HepG2 (cell line): ENCODE results near the gene MPC2. TPM values are rescaled to one million over a fixed set of nuclear protein-coding genes. Genes with fewer than 3 reads are reported as not detected.
A peak's percentile ranks its signal among the peaks of the same experiment; 100 is the strongest.

Source experiments
- ATAC-seq: fragments of 200-7000 bp; cut with Tn5 transposase; 3 replicates; pipeline ENCODE4 v1.9.1; 2020; ENCODE audit warnings: mild to moderate bottlenecking, moderate library complexity
- BruUV-seq: library from RNA; stranded (reverse); fragments of 400-500 nt; replicated peaks from 2 replicates; lab custom pipeline; 2021; lab: Mats Ljungman, UMichigan
- CTCF ChIA-PET: fragments of 300-600 bp; formaldehyde crosslinking; extraction: SDS; loops from one replicate; lab custom pipeline; 2021; ENCODE audit warnings: low total read pairs, inconsistent platforms, low intra/inter-chr PET ratio; lab: Yijun Ruan, JAX
- POLR2A ChIA-PET: fragments of 350-600 bp; sonication (Branson Sonifier 250); formaldehyde crosslinking; loops from one replicate; lab custom pipeline; 2020; ENCODE audit warnings: antibody characterized with exemption, inconsistent platforms; lab: Yijun Ruan, JAX
- DNase-seq: peaks from one replicate; pipeline ENCODE4 v3.0.0-alpha.2; 2015; ENCODE audit warnings: low spot score
- FAIRE-seq: peaks from 3 replicates; lab custom pipeline; 2011; peaks lifted over from hg19 to GRCh38; lab: Jason Lieb, UNC
- H2AFZ ChIP-seq: one replicate; pipeline ENCODE4 v1.6.1; 2011; ENCODE audit warnings: low read length, inconsistent platforms
- H3K27ac ChIP-seq: fragments of 300-600 bp; 3 replicates; pipeline ENCODE4 v1.8.0; 2011; ENCODE audit warnings: mixed run types, mild to moderate bottlenecking, mixed read lengths, low read length, inconsistent platforms; ENCODE audit not compliant: insufficient read depth; ENCODE audit errors: extremely low read length
- H3K27me3 ChIP-seq, 2 experiments: fragments of 200-600 bp in 1 of 2; 2 replicates in 1 of 2; 3 replicates in 1 of 2; pipeline versions ENCODE4 v1.6.0 to v1.8.0; 2011; ENCODE audit warnings: low read length in 2 of 2, mild to moderate bottlenecking in 2 of 2, moderate library complexity in 2 of 2, inconsistent platforms in 1 of 2; ENCODE audit not compliant: insufficient read depth in 2 of 2, control insufficient read depth in 1 of 2
- H3K36me3 ChIP-seq, 2 experiments: fragments of 200-600 bp in 1 of 2; replicated peaks in 1 of 2; 2 replicates in 1 of 2; 3 replicates in 1 of 2; pipeline versions ENCODE4 v1.5.1 to v1.8.0; 2011; ENCODE audit warnings: low read length in 2 of 2, inconsistent platforms in 1 of 2; ENCODE audit not compliant: insufficient read depth in 2 of 2, control insufficient read depth in 1 of 2
- H3K4me1 ChIP-seq: 2 replicates; pipeline ENCODE4 v1.5.1; 2012; ENCODE audit warnings: low read length, inconsistent platforms; ENCODE audit not compliant: insufficient read depth
- H3K4me2 ChIP-seq: 2 replicates; pipeline ENCODE4 v1.6.0; 2011; ENCODE audit warnings: low read depth, low read length, inconsistent platforms
- H3K4me3 ChIP-seq, 3 experiments: fragments of 200-600 bp in 1 of 3; sonication (generic), shearing (Covaris generic) in 1 of 3; replicated peaks in 1 of 3; 2 replicates each; pipeline ENCODE4 v1.5.1; 2011 to 2016; ENCODE audit warnings: low read length in 3 of 3, inconsistent platforms in 2 of 3, low read depth in 2 of 3, mild to moderate bottlenecking in 2 of 3, control low read depth in 1 of 3, mixed read lengths in 1 of 3; ENCODE audit not compliant: insufficient read depth in 1 of 3
- H3K79me2 ChIP-seq: one replicate; pipeline ENCODE4 v1.6.1; 2011; ENCODE audit warnings: low read length, inconsistent platforms; ENCODE audit not compliant: insufficient read depth
- H3K9ac ChIP-seq: 2 replicates; pipeline ENCODE4 v1.6.0; 2011; ENCODE audit warnings: mild to moderate bottlenecking, low read depth, low read length, inconsistent platforms; ENCODE audit not compliant: insufficient read depth
- H3K9me3 ChIP-seq: 2 replicates; pipeline ENCODE4 v1.5.1; 2012; ENCODE audit warnings: mild to moderate bottlenecking, low read length
- H4K20me1 ChIP-seq: 2 replicates; pipeline ENCODE4 v1.6.0; 2011; ENCODE audit warnings: inconsistent platforms, mild to moderate bottlenecking, low read length, moderate library complexity; ENCODE audit not compliant: insufficient read depth
- CTCF ChIP-seq: sonication (generic); formaldehyde crosslinking; IDR thresholded peaks from 2 replicates; pipeline ENCODE4 v1.5.0; 2020; ENCODE audit warnings: mild to moderate bottlenecking, missing genetic modification reagents, moderate library complexity
- NFIB ChIP-seq: sonication (generic); formaldehyde crosslinking; IDR thresholded peaks from 2 replicates; pipeline ENCODE4 v1.9.0; 2021; ENCODE audit warnings: missing genetic modification reagents, mild to moderate bottlenecking, borderline replicate concordance
- ZFP36L1 ChIP-seq: sonication (generic); formaldehyde crosslinking; IDR thresholded peaks from 2 replicates; pipeline ENCODE4 v1.8.0; 2022; ENCODE audit warnings: mild to moderate bottlenecking, missing genetic modification reagents, moderate library complexity
- WGBS: methylation state at CpG from one replicate; pipeline ENCODE4 v1.1.6; 2017; ENCODE audit warnings: low lambda C conversion rate; 5-methylcytosine and 5-hydroxymethylcytosine counted together
- in situ Hi-C: cut with HindIII; loops from 2 replicates; pipeline ENCODE4 v1.10.0; 2017; ENCODE audit warnings: low pct_unique_long_range_greater_than_20kb; ENCODE audit not compliant: extremely low pct_ligation_motif_present
- intact Hi-C: fragments of 100-400 bp; cut with micrococcal nuclease; formaldehyde crosslinking; loops from one replicate; pipeline ENCODE4 v1.10.0; 2022; ENCODE audit not compliant: unreplicated experiment
- polyA plus RNA-seq, 8 experiments: library from polyadenylated mRNA; depleted of rRNA in 3 of 8; stranded (reverse) in 7 of 8; unstranded in 1 of 8; fragments of >200 nt; fragmentation: Illumina TruSeq in 4 of 8; extraction: Trizol in 4 of 8; gene quantifications; 2 replicates each; pipeline versions ENCODE4 v1.2.1 to v1.2.3, GENCODE V29; 2011 to 2016; ENCODE audit warnings: low read depth in 4 of 8, missing spikeins in 1 of 8, mixed read lengths in 1 of 8; ENCODE audit not compliant: insufficient read depth in 1 of 8
- total RNA-seq, 5 experiments: library from RNA; depleted of rRNA; stranded (reverse); fragments of >200 nt; fragmentation: Illumina TruSeq; extraction: Trizol; gene quantifications; 2 replicates each; pipeline ENCODE4 v1.2.3, GENCODE V29; 2016; ENCODE audit warnings: low read depth in 1 of 5
- TF ChIP-seq, protein P1 (sequence below): fragments of 450-650 bp; IDR thresholded peaks from 2 replicates; pipeline ENCODE4 v1.6.1; 2017; ENCODE audit warnings: mild to moderate bottlenecking

Gene MPC2
- total and polyA plus RNA-seq, 2 of the 13 experiments (the other 11 are each of a cell fraction or from before 2014, with no cell fraction given): 38.8 to 136 TPM

DNA sequence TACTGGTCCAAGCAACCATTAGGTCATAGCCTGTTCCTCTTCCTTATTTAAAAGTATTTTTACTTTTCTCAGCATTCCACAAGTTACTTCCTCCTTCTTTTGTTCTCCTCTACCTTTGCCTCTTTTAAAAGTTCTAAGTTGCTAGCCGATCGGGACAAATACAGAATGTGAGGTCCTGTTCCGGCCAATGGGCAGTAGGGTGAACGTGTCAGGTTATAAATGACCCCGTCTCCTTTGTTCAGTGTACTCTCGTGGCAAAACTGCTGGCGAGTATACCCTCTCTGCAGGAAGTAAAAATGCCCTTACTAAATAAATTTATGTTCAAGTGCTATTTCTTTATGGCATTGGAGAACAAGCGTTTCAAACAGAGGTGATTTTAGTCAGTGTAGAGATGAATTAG lies 25.5 kb downstream of the MPC2 start (continued):
- TF ChIP-seq ZFP36L1: no peak

DNA sequence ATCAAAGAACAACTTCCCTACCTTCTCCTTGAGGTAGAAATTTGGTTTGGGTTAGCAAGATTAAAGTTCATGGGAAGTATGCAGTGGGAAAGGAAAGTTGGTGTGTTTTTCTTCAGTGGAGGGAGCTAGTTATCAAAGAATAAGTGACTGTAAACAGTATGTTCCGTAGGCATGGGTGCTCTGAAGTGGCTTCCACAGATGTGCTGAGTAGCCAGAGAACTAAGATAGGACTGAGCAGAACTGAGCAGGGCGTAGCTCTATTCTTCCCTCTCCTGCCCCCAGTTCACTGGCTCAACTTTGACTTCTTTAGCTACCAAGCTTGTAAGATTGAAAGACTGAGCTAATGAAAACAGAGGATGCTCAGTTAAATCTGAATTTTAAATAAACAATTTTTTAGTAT lies 26.3 kb downstream of the MPC2 start:
- Histone ChIP-seq H3K4me3 (no peak overlapping the region), H3K4me1 (peaks cover 31% of the 10 kb centered on the region), H3K79me2 (no peaks in the 10 kb centered on the region), H3K27ac (no peak overlapping the region), H3K9ac (no peak overlapping the region), H4K20me1 (no peaks in the 10 kb centered on the region), H3K27me3 (no peaks in the 10 kb centered on the region), H2AFZ (no peak overlapping the region), H3K36me3 (no peaks in the 10 kb centered on the region), H3K9me3 (peaks cover 14% of the 10 kb centered on the region), H3K4me2 (no peak overlapping the region)
- no peak for DNase-seq
- intact Hi-C loops: no loop called here
- CTCF ChIA-PET: no interaction called here
- WGBS: 54% methylated on average over 2 of the region's 2 CpGs
- no TSS peak for BruUV-seq
- ATAC-seq: peak; percentile 39; the same call in 2 of the 3 replicates
- TF ChIP-seq NFIB (no peak), CTCF (CRISPR knock-in tag) (0 out of 2 replicates have a peak, but pooled peaks have one; percentile 7)
- TF ChIP-seq, protein P1, sequence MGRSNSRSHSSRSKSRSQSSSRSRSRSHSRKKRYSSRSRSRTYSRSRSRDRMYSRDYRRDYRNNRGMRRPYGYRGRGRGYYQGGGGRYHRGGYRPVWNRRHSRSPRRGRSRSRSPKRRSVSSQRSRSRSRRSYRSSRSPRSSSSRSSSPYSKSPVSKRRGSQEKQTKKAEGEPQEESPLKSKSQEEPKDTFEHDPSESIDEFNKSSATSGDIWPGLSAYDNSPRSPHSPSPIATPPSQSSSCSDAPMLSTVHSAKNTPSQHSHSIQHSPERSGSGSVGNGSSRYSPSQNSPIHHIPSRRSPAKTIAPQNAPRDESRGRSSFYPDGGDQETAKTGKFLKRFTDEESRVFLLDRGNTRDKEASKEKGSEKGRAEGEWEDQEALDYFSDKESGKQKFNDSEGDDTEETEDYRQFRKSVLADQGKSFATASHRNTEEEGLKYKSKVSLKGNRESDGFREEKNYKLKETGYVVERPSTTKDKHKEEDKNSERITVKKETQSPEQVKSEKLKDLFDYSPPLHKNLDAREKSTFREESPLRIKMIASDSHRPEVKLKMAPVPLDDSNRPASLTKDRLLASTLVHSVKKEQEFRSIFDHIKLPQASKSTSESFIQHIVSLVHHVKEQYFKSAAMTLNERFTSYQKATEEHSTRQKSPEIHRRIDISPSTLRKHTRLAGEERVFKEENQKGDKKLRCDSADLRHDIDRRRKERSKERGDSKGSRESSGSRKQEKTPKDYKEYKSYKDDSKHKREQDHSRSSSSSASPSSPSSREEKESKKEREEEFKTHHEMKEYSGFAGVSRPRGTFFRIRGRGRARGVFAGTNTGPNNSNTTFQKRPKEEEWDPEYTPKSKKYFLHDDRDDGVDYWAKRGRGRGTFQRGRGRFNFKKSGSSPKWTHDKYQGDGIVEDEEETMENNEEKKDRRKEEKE: no peak
- POLR2A ChIA-PET: no interaction called here
- no peak for FAIRE-seq
- in situ Hi-C loops: no loop called here
